COLO668 (cell line): ENCODE measurements around the gene C2orf74.

ENCODE experiments used
- DNase-seq: peaks from one replicate; lab custom pipeline; 2025; ENCODE audit not compliant: unreplicated experiment; lab: John Stamatoyannopoulos, UW

Gene C2orf74

GRCh38 chr2:61210332-61210981 is 48.5 kb downstream of the C2orf74 start:
- DNase-seq = no peak

GRCh38 chr2:61214171-61214570 is 52.2 kb downstream of the C2orf74 start:
- no peak for DNase-seq
